Glomerular visceral epithelial cell (primary cell): ENCODE measurements around the gene CAD.
A peak's percentile ranks its signal among the peaks of the same experiment; 100 is the strongest.

Experiments used
- DNase-seq: peaks from one replicate; pipeline ENCODE4 v3.0.0-alpha.2; 2016; ENCODE audit errors: extremely low spot score

Gene CAD

DNA sequence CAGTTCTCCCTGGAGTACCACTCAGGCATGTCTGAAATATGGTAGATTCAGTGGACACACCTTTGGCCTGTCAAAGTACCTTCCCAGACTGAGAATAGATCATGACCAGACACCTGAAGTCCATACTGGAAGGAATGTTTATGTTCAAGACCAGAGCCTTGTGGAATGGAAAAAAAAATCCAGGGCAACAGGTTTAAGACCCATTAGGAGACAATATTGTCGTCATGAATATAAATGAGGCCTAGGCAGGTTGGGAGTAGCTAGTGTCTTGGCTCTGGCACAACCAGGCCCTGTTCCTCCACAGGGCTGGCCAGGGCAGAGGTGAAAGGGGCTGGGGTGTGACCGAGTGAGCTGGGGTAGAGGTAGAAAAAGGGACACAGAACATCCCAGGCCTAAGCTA lies 18.5 kb upstream of the CAD start:
- DNase-seq, result no peak

DNA sequence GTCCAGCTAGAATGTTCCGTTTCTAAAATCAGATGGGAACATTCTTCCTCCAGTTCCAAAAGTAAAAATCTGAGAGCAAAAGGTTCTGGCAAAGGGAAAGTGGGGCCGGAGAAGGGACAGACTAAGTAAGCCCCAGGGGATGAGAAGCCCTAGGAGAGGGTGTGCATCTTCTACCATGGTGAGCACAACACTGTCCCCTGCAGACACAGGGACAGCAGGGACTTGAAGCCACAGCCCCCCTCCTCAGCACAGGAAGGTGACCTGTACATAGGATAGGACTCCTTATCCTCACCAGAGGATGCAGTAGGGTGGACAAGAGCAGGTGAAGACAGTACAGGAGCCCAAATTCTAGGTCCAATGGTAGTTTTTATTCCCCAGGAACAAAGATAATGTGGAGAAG lies 17.9 kb upstream of the CAD start:
- no peak for DNase-seq

DNA sequence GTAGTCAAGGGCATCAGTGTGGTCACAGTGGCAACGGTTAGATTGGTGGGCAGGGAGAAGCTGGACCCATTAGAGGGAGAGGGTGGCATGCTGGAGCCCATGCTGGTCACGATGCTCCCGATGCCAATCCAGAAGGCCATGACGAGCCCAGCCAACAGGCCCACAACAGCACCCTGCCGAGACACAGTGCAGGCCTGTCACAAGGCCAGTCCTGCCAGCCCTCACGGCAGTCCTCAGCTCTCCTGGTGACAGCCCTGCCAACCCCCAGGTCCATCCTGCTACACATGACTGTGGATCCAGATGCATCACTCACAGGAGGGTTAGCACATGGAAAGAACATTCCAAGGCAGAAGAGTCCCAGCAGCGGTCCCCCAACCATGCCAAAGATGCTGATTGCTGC lies 15.5 kb upstream of the CAD start:
- DNase-seq, result no peak

DNA sequence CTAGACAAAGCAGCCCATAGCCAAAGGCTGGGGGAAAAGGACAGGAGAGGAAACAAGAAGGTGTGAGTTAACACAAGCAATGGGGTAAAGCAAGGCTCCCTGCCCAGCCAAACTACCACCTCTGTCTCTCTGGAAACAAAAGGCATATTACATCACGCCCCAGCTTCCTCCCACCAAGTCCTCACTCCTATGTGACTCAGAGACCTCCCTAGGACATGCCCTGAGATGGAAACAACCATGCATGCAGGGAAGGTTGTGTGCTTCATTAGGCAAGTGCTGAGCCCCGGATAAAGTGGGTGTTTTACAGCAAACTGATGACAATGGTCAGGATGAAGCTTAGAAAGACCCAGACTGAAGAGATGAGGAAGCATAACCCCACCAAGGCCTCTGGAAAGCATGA lies 14.3 kb upstream of the CAD start:
- peak; percentile 55 for DNase-seq

DNA sequence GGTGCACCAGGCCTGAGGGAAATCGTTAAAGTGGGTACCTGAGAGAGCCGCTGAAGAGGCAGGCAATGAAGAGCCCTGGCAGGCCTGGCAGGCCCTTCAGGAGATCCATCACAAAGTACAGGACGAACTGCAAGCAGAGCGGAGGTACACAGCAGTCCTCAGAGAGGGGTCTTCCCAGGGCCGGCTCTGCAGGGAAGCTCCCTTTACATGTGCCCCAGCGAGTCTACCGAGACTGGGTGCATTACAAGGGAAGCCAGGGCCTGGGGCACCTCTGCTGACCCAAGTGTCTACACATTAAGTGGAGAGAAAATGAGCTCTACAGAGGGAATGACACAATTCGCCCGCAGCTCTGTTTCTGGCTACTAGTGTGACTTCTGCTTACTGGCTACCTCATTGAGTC lies 13.4 kb upstream of the CAD start:
- DNase-seq, result no peak

DNA sequence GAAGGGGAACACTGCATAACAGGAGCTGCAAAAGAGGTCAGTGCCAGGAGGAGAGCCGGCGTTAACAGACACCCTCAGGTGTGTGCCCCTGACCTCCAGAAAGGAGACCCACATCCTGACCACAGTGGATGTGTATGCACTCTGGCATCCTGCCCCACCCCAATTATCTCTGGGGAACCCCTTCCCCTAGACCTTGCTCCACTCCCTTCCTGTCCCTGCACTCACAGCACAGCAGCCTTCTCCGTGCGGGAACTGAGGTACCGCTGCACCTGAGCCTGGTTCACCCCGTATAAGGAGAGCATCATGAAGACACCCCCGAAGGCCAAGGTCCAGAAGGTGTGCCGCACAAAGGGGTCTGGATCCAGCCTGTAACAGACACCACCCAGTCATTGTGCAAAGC lies 12.6 kb upstream of the CAD start:
- DNase-seq, result no peak

DNA sequence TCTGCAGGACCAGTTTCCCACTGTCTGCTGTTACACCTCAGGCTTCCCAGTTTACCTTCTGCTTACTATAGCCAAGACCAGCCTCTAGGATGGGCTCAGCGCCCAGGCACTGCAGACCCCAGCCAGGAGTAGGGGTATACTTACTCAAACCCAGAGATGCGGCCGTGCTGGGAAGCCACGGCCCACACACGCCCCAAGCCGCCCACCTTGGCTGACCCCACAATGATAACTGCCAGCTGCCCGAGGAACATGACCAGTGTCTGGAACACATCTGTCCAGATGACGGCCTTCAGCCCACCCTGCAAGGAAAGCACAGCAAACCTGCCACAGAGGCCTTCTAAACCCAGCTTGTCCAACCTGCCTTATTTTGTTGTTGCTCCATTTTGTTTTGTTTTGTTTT lies 12.0 kb upstream of the CAD start:
- DNase-seq, result no peak

DNA sequence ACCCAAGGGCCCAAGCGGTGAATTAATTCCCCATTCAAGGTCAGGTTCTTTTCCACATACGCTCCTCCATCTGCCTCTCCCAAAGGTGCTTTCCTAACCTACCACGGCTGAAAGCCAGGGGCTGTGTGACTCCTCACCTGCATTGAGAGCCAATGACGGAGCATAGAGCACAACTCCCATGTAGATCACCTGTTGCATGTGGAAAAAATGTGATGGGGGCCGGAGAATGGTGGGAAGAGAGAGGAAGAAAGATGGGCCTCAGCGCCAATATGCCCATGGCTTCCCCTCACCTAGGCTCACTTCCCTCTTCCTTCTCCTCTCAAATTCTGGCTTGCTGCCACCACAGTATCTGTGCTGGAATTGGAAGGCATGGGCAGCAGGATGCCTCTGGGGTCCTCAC lies 10.8 kb upstream of the CAD start:
- DNase-seq, result no peak

DNA sequence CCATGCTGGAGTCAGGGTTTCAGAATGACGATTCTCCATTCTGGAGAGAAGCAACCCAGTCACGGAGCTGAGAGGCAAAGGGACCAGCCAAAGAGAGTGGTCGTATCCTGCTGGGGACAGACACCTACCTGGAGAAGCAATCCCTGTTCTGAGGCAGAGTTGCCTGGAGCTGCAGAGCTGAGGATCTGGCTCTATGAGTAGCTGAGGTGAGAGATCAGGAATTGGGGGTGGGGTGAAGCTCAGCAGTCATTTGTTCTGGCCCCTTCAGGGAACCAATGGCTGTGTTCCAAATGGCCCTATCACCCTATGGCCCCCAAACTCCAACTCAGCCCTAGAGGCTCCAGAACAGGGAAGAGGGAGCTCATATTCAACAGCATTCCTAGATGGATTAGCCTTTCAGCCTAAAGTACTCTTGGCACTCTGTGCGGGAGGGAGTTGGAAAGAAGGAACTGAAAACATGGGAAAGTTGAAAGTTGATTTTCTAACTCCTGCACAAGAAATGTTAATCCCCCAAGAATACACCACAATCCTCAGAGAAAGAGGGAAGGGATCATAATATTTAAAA lies 8.6 kb upstream of the CAD start:
- DNase-seq, result no peak

DNA sequence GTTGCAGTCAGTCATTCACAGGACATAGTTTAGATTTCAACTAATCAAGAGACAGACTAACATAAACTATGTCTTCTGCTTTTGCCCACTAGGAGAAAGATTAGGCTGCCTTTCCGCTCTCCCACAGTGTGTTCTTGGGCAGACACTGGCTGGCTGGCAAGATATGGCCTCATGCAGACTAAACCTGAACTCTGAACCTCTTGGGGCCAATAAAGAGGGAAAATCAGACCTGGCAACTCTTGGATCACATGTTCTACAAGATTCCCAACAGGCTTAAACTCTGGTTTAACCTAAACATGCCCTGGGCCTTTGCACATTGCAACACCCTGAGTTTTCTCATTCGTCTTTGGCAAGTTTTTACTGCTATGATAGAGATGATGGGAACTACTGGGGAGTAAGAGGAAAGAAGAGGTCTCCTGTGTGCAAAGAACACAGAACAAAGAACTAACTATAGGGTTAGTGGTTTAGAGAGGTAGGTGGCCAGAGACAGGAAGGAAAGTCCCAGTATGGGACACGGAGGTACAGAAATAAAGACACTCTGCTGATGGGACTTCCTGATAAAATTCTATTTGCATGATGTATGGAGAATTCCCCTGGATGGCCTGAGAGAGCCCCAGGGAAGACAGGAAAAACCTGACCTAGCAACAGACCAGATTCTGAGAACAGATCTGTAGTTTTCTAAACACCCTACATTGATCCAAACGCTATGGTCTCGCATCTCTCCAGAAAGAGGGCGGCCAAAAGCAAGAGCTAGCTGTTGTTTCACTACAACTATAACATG lies 7.4 kb upstream of the CAD start:
- DNase-seq, result no peak

DNA sequence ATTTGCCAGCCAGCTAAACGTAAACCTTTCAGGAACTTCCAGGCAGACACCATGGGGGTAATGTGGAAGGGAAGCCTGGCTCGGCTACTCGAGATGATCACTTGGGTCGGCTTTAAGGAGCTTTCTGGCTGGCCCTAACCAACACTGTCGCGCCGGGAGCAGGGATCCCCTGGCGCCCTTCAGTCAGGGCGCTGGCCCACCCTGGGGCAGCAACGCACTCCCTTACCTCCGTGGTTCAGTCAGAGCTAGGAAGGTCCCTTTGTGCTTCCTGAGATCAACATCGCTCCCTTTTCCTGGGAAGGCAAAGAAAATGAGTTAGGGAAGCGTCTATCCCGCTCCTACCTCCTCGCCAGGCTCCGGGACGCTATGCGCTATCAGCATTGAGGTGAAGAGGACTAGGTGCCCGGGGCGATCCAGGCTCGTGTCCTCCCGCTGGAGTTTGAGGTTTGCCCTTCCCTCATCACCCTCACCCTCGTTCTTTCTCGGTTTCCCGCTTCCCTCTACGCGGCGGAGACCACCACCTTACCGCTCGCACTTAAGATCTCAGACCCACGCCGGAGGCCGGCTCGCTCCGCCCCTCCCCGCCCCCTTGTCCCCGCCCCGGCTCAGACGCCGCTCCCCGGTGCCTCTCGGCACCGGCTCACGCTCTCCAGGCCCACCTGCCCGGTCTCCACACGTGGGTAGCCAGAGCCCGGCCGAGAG lies 5.8 kb upstream of the CAD start:
- DNase-seq, result no peak

DNA sequence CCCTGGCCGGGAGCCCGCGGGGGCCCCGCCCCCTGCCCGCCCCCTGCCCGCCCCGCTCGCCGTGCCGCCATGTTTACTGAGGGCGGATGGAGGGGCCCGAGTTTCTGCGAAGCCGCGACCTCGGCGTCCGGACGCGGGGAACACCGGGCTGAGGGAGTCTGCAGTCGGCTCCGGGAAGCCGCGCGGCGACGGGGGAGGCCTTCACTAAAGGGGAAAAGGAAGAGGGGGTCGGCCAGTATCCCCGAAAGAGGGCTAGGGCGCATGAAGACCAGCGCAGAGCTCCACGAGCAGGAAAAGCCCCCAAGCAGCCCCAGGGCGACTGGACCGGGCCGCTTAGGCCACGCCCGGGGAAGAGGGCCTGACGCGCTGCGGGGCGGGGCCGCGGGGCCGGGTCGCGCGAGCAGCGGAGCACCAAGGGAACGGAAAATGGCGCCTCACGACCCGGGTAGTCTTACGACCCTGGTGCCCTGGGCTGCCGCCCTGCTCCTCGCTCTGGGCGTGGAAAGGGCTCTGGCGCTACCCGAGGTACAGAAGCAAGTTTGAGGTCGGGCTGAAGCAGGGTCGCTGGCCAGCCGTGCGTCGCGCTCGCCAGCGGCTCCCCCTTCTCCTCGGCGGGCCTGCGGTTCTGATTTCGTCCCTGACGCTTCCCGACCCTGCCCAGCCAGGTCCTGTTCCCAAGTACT lies 5.1 kb upstream of the CAD start, which contains the start of the genes ATRAID and SLC5A6:
Gene ATRAID, plus strand, starts transcription at position 99 of the 683 bp plus-strand sequence. Its CDS starts 328 bp downstream, at position 427.
Gene SLC5A6, minus strand, starts transcription at position 326 of the 683 bp plus-strand sequence. CDS start 4,618 bp downstream, outside the sequence.
- peak; percentile 84 for DNase-seq

DNA sequence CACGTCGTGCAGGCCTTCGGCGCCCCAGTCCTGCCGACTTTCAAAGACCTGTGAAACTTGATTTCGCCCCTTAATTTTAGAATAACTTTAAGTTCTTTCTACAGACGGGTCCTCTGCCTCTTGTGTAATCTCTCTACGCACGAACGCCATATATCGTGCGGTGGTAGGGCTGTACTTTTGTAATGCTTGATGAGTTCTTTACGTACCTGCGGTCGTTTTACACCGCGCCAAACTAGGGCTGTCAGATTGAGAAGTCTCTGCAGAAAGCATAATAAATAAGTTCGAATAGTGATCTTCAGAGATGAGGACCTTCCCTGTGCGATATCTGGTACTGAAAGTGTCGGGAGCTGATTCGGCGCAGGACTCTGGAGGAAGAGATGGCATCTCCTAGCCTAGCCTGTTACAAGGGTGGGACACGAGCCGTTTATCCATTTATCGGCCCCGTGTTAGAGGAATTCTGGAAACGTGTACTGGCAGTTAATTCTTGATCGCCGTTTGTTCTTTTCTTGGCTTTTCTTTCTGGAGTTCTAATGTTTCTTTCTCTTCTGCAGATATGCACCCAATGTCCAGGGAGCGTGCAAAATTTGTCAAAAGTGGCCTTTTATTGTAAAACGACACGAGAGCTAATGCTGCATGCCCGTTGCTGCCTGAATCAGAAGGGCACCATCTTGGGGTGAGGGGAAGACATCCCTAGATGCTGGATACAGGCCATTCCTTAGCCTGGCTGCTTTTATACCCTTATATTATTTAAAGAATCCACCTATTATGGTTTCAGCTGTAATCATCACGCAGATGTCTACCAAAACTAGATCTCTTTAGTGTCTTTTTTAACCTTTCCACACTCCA lies 4.3 kb upstream of the CAD start:
- DNase-seq, result peak; percentile 32

DNA sequence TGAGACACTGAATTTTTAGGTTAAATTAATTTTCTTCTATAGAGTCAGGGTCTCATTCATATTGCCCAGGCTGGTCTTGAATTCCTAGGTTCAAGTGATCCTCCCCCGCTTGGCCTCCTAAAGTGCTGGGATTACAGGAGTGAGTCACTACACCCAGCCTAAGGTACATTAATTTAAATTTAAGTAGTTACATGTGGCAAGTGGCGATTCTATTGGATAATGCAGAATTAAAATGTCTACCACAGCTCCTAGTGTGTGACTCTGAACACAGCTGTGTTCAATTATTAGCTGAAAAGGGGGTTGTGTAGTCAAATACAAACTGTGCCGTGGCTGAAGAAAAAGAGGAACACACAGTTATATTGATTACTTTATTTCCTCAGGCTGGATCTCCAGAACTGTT lies 2.2 kb upstream of the CAD start:
- DNase-seq, result no peak

DNA sequence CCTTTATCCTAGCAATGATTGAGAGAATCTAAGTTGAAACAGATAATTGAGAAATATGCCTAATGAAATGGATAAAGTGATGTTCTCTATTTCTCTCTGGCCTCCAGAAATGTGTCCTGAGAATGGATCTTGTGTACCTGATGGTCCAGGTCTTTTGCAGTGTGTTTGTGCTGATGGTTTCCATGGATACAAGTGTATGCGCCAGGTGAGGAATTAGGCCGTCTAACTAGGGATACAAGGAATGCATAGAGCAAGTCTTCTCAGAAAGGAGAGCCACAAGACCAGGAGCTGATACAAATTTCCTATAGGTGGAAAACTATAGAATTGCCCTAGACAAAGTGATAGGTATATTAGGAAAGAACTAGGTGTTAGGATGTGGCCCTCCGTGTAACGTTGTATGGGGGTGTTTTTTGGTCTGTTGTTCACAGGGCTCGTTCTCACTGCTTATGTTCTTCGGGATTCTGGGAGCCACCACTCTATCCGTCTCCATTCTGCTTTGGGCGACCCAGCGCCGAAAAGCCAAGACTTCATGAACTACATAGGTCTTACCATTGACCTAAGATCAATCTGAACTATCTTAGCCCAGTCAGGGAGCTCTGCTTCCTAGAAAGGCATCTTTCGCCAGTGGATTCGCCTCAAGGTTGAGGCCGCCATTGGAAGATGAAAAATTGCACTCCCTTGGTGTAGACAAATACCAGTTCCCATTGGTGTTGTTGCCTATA lies 592 bp upstream of the CAD start:
- DNase-seq, result no peak

DNA sequence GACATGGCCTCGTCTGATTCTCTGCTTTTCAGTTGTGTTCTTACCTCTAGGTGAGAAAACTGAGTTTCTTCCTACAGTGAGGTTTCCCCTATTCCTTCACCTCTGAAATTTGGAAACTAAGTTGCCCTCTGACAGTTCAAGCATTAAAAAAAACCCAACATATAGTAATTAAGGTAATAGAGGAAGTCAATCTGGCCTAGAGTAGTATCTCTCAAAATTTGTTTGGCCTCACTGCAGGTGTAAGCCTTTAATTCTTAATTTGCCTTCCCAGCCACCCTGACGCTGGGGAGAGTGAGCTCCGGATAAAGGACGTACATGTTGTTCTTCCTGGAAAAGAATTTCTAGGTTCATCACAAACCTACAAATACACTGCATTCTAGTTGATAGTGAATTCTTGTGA lies 1.4 kb downstream of the CAD start:
- no peak for DNase-seq

DNA sequence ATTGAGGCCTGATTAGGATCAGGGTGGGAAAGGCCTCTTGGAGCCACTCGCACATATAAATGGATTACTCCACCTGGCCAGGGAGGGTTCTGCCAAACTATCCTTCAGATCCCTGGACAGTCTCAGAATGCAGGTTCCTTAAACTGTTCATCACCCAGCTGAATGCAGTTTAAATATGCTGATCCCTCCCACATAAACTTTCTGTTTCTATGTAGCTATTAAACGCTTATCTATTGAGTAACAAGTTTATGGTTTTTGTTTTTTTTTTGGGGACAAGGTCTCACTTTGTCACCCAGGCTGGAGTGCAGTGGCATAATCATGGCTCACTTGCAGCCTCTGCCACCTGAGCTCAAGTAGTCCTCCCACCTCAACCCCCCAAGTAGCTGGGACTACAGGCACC lies 1.9 kb downstream of the CAD start:
- no peak for DNase-seq

DNA sequence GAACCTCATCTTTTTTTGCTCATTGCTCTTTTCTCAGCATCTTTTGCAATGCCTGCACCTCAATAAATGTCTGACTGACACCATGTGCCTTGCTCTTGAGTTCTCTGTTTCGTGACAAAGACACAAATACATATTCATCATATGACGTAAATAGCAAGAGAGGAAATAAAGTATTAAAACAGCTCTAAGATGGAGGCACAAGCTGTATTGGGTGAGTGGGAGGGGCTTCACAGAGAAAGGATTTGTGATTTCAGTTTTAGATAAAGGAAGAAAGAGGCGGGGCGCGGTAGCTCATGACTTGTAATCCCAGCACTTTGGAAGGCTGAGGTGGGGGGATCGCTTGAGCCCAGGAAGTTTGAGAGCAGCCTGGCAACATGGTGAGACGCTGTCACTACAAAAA lies 2.9 kb downstream of the CAD start:
- DNase-seq, result no peak

DNA sequence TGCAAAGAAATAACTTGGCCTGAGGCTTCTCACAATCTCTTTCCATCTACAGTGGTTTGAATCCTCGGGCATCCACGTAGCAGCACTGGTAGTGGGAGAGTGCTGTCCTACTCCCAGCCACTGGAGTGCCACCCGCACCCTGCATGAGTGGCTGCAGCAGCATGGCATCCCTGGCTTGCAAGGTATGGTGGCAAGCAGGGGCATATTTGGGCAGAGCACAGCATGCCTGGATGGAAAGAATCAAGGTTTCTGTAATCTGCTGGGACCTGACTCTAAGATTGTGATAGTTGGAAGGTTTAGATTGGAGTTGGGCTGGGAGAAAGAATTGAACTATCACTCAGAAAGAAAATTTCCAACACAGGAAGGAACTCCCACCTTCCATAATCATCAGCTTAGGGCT lies 4.0 kb downstream of the CAD start:
- DNase-seq, result no peak

DNA sequence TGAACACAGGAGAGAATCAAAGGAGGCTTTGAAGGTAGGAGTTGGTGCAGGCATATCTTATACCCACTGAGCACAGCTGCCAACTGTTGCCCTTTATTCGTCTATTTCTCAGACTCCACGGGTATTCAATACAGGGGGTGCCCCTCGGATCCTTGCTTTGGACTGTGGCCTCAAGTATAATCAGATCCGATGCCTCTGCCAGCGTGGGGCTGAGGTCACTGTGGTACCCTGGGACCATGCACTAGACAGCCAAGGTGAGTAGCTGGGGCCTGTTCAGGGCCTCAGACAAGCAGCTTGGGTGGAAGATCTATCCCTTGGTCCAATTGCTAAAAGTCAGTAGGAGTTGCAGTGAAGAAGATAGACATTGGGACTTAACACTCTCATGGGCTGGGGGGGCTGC lies 5.2 kb downstream of the CAD start:
- no peak for DNase-seq

DNA sequence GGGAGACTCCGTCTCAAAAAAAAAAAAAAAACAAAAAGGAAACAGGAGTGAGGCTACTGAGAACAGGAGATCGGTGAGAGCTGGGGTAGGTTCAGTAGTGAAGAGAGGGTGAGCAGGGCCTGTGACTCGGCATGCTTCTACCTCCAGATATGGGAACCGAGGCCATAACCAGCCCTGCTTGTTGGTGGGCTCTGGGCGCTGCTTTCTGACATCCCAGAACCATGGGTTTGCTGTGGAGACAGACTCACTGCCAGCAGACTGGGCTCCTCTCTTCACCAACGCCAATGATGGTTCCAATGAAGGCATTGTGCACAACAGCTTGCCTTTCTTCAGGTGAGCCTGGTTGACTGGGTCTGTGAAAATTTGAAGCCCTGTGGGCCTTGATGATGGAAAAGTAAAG lies 6.2 kb downstream of the CAD start:
- DNase-seq, result no peak
